NCI-H69 (cell line): Measurements from ENCODE around the gene MCAM.
A peak's percentile ranks its signal among the peaks of the same experiment; 100 is the strongest.

Experiments used
- DNase-seq: peaks from one replicate; lab custom pipeline; 2025; lab: John Stamatoyannopoulos, UW

MCAM gene

GRCh38 chr11:119345685-119346084 is 28.8 kb upstream of the MCAM start:
- no peak for DNase-seq

- no peak for DNase-seq
Measured at GRCh38 chr11:119344291-119345010, 27.5 kb upstream of the MCAM start.

GRCh38 chr11:119343726-119344125 is 26.8 kb upstream of the MCAM start:
- no peak for DNase-seq

GRCh38 chr11:119342362-119343130 is 25.6 kb upstream of the MCAM start:
- DNase-seq, result no peak

DNA sequence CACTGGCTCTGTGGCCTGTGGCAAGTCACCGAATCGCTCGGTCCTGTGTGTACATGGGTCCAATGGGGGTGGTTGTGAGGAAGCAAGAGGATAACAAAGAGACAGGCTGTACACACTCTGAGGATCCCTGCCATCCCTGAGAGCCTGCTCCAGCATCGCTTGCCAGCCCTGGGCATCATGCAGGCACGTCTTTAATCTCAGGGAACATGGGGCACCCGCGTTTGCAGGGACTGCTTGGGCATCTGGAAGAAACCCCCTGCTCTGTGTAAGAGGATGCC is 25.0 kb upstream of the MCAM start:
- DNase-seq, result no peak

DNA sequence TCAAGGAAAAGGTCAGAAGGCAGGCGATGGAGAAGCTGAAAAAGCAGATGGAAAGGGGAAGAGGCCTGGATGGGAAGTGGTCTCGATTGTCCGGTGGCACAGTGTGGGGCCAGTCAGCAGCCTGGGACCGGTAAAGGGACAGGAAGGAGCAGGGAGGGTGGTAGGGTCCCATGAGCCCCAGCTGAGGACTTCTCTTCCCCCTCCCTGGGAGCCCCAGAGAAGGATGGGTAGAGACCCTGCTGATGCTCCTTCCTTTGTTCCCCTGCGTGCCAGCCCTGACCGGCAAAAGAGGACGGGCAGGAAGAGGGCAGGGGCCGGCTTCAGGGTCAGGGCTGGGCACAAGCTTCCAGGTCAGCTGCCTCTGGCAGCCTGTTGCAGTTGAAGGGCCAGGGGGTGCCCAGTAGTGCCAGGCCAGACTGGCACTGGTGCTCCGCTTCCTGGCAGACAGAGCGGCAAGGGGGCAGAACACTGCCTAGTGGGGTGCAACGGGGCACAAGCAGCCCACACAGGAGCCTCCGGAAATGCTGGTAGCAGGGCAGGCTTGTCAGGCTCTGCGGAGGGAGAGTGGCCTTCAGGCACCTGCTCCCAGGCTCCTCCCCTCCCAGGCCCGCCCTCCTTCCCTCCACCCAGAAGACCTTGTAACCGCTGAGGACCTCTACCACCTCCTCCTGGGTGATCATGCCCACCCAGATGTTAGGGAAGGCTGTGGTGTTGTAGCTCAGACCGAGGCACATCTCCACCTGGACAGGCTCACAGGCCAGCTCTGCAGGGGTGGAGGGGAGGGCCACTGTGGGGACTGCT is 24.5 kb upstream of the MCAM start:
- DNase-seq, result no peak

DNA sequence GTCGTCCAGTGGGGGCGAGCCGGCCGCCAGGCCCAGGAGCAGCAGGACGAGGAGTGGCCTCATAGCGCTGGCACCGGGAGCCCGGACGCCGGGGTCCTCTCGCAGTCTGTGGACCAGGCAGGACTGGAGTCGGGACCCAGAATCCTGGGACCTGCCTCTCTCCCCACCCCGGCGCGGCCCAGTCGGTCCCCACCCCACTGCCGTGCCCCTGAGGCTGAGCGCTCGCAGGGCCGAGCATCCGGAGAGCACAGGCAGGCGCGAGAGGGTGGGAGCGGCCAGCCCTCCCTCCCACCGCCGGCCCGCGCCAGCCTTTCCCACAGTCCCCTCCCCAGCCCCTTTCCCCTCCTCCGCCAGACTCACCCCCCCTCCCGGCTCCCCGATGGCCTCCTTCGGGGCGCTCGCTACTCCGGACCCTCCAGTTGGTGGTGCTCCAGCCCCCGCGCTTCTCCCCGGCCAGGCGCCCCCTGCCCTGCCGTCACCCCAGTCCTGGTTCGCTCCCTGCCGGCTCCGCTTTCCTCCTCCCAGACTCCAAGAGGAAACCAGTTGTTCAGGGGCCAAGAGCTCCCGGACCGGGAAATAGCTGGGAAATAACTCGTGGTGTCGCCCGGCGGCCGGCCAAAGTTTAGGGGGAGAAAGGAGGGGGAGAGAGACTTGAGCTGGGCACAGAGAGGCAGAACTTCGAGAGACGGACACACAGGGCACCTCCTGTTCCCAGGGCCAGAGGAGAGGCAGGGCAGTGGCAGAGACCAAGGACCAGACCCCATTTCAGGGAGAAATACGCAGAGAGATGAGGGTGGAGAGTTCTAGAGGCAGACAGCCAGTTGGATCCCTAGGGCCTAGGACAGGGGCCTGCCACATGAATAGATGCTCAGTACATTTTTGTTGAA is 23.6 kb upstream of the MCAM start, which contains the start of gene C1QTNF5:
Gene C1QTNF5 (minus strand): TSS at position 549 of the 887 bp plus-strand sequence. CDS start 486 bp downstream, at position 63.
- DNase-seq, result no peak

- peak; percentile 76 for DNase-seq
Measured at GRCh38 chr11:119339589-119340334, 22.8 kb upstream of the MCAM start.

- DNase-seq, result peak; percentile 46
Measured at GRCh38 chr11:119338965-119339588, 22.1 kb upstream of the MCAM start.

GRCh38 chr11:119338318-119338890 is 21.5 kb upstream of the MCAM start:
- peak; percentile 78 for DNase-seq

DNA sequence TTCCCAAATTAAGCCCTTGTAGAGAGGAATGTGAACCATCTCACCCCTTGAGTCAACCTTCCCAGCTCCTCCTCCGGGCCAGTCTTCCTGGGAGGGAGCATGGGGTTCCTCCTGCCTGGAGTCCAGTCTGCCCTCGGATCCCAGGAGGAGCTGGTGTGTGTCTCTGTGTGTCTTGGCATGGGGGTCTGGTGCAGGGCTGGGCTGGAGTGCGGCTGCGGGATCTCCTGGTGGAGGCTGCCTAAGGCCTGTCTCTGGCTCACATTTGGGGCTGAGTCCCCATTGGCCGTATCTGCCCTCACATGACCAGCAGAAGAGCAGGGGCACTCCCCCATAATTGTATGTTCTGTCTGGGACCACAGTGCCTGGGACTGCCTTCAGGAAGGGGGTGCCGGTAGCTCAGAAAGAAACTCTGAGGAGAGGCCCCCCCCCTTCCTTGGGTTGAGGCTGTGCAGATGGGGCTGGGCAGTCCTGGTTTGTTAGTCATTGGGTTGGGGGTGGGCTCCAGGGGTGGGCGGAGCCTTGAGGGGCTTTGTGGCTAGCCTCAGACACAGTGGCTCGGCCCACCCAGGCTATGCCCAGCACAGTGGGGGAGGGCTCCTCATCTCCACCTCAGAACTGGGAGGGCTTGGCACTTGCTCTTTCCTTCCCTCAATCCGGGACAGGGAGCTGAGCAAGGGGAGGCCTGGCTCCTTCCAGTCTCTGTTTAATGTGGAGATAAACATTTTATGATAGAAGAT is 20.8 kb upstream of the MCAM start:
- DNase-seq, result no peak

DNA sequence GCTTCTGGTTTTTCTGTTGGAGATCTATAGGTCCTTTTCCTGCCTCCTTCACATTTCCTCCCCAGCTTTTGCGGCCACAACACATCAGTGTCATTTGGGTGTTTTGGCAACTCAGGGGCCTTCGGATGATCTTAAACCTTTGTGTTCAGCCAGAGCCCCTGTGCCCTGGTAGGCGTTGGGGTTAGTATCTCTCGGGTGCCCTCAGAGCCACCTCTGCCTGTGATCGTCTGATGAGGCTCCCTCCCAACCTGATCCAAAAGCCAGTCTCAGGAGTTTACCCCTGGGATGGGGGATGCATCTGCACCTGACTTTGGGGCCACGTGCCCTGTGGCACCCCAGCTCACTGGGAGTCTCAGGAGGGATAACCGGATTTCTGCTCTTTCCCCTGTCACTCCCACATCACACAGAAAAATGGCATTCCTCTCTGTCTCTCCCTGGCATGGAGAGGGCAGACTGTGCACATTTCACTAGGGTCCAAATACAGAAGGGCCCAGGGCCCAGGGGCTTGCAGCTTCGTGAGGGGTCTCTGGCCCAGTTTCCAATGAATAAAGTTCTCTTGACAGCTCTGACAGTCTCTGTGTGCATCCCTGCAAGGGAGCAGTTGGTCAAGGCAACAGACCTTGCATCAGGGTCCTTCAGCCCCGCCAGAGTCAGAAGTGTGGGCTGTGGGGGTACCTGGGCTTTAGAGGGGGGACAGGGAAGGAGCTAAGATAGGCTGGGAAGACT is 20.0 kb upstream of the MCAM start:
- DNase-seq, result no peak

GRCh38 chr11:119335655-119336543 is 19.0 kb upstream of the MCAM start:
- no peak for DNase-seq

DNA sequence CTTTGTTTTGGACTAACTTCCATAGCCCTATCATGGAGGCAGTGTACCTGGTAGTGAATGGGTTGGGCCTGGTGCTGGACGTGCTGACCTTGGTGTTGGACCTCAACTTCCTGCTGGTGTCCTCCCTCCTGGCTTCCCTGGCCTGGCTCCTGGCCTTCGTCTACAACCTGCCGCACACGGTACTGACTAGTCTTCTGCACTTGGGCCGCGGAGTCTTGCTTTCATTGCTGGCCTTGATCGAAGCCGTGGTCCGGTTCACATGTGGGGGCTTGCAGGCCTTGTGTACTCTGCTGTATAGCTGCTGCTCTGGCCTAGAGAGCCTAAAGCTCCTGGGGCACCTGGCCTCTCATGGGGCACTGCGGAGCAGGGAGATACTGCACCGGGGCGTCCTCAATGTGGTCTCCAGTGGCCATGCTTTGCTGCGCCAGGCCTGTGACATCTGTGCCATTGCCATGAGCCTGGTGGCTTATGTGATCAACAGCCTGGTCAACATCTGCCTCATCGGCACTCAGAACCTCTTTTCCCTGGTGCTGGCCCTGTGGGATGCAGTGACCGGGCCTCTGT is 18.2 kb upstream of the MCAM start:
- DNase-seq, result no peak

DNA sequence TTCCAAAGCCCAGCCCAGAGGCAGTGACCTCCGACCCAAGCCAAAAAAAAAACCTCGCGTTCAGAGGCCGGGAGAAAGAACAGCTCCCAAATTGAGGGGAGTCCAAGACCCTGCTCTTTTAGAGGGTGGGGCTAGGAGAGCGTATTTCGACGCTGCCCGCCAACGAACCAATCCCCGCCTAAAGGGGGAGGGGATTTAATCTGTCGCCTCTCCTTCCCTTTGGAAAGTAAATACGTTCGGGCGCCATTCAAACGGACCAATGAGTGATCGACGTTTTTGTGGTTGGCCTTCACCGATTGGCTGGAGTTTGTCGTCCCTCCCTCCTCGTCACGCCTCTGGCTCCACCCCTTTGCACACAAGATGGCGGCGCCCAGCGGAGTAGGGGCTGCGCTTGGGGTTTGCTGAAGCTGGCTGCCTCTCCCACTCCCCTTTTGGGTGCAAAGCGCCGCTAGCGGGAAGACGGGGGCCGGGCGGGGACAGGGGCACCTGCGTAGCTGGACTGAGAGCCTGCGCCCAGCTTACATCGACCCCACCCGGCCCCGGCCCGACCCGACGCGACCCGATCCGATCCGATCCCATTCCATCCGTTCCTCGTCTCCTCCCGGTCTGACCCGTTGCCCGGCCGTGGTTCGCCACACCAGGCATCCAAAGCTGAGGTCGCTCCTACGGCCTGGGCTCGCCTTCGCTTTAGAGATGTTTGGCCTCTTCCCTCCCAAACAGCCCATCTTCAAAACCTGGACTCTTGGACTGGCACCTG is 17.4 kb upstream of the MCAM start, which contains the start of gene RNF26:
Gene RNF26 (plus strand): TSS at position 354 of the 757 bp plus-strand sequence. CDS start 596 bp downstream, outside the sequence.
- DNase-seq, result peak; percentile 100

DNA sequence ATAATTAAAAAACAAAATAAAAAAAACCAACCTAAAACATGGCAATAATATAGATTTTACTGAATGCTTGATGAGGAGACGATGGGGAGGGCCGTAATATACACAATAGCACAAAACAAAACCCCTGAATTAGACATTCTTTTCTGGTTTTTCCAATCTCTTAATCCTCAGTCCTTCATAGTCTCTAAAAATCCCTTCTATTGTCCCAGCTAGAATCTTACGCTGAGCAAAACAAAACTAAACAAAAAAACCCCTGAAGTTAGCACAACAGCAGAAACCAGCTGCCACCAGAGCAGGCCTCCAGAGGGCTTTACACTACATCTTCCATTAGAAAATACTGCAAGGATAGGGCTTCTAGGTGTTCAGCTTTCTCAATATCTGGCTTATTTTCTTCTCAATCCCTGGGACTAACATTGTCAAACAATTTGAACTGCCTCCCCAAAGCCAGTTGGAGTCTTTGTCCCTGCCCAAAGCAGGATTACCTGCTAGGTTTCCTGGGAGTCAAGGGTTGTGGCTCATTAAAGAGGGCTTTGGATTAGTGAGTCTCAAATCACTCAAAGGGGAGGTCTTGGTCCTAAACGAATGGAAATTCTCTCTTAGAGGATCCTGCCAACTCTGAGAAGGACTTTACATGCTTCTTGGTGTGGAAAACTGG is 15.3 kb upstream of the MCAM start:
- DNase-seq, result no peak
